Esophagus muscularis mucosa (tissue), 4 donors: Measurements from ENCODE around the gene KIF16B. TPM values are rescaled to one million over a fixed set of nuclear protein-coding genes. Genes with fewer than 3 reads are reported as not detected.

Source experiments
- DNase-seq: peaks from one replicate; pipeline ENCODE4 v3.0.0-alpha.2; 2017; ENCODE audit errors: extremely low spot score
- H3K27ac ChIP-seq, 4 donors: fragments of 200-600 bp; sonication (generic); replicated peaks in 1 of 4; 1 replicate in 3 of 4; 2 replicates in 1 of 4; pipeline ENCODE4 v1.5.1; 2016 to 2019; ENCODE audit warnings: mild to moderate bottlenecking in 1 of 4
- H3K27me3 ChIP-seq, 4 donors: fragments of 200-600 bp; sonication (generic); one replicate each; pipeline versions ENCODE4 v1.5.1 to v1.6.0; 2016 to 2019
- H3K36me3 ChIP-seq, 4 donors: fragments of 200-600 bp; sonication (generic); one replicate each; pipeline ENCODE4 v1.5.1; 2016 to 2019
- H3K4me1 ChIP-seq, 4 donors: fragments of 200-600 bp; sonication (generic); one replicate each; pipeline ENCODE4 v1.5.1; 2016 to 2019
- H3K4me3 ChIP-seq, 4 donors: fragments of 200-600 bp; sonication (generic); 1 replicate in 2 of 4; 2 replicates in 2 of 4; pipeline ENCODE4 v1.5.1; 2016 to 2019; ENCODE audit warnings: mild to moderate bottlenecking in 4 of 4, moderate library complexity in 1 of 4
- H3K9me3 ChIP-seq, 4 donors: fragments of 200-600 bp; sonication (generic); 1 replicate in 3 of 4; 2 replicates in 1 of 4; pipeline ENCODE4 v1.5.1; 2016 to 2019
- CTCF ChIP-seq, 3 experiments: fragments of 200-600 bp in 2 of 3; fragments of 450-650 bp in 1 of 3; sonication (generic) in 2 of 3; IDR thresholded peaks; one replicate each; pipeline ENCODE4 v1.5.1; 2017 to 2019; ENCODE audit warnings: antibody characterized with exemption in 3 of 3, mild to moderate bottlenecking in 2 of 3, moderate library complexity in 1 of 3
- EP300 ChIP-seq: sonication (generic); formaldehyde crosslinking; IDR thresholded peaks from one replicate; pipeline ENCODE4 v1.6.1; 2017; ENCODE audit warnings: antibody characterized with exemption
- POLR2A ChIP-seq: fragments of 450-650 bp; IDR thresholded peaks from one replicate; pipeline ENCODE4 v1.6.1; 2017; ENCODE audit warnings: antibody characterized with exemption, moderate library complexity, mild to moderate bottlenecking, low read depth
- POLR2AphosphoS5 ChIP-seq, 2 donors: sonication (generic); formaldehyde crosslinking; IDR thresholded peaks; one replicate each; pipeline ENCODE4 v1.6.1; 2017; ENCODE audit warnings: antibody characterized with exemption in 2 of 2
- WGBS: methylation state at CpG from one replicate; pipeline ENCODE4 v1.1.5; 2018; 5-methylcytosine and 5-hydroxymethylcytosine counted together
- intact Hi-C: fragments of 100-400 bp; cut with DNase I; formaldehyde crosslinking; loops from one replicate; pipeline ENCODE4 v1.15.1; 2023
- total RNA-seq, 4 donors: library from RNA; depleted of rRNA; stranded (reverse); fragments of >200 nt; gene quantifications; one replicate each; pipeline versions ENCODE4 v1.1.0 to v1.2.1, GENCODE V29; 2016

Gene KIF16B
- total RNA-seq, 4 donors from 2014 or later, result 15.4 to 21.1 (median 19.3) TPM

GRCh38 chr20:16410626-16411025 lies 162.6 kb downstream of the KIF16B start:
- Histone ChIP-seq H3K4me1 (no peaks in the 10 kb centered on the region), H3K36me3 (peaks cover 4 to 26% (median 8%) of the 10 kb centered on the region in 4 donors), H3K9me3 (peaks cover 0 to 10% (median 5%) of the 10 kb centered on the region in 4 donors), H3K27me3 (no peaks in the 10 kb centered on the region), H3K27ac (no peak overlapping the region), H3K4me3 (no peak overlapping the region)
- DNase-seq, result peak; percentile 12
- TF ChIP-seq CTCF (IDR thresholded peaks at IDR 0.05) (no peak), EP300 (no peak), POLR2AphosphoS5 (IDR thresholded peaks at IDR 0.05) (no peak), POLR2A (no peak)
- intact Hi-C loops, result no loop called here
- WGBS, result 100% methylated on average over 3 of the region's 3 CpGs

GRCh38 chr20:16408981-16409380 lies 164.3 kb downstream of the KIF16B start:
- peaks cover 0 to 10% (median 5%) of the 10 kb centered on the region in 4 donors for H3K9me3 ChIP-seq
- H3K4me1 ChIP-seq, result no peaks in the 10 kb centered on the region
- intact Hi-C loops, result no loop called here
- no peak for DNase-seq
- no peak for TF ChIP-seq POLR2A
- peaks cover 16 to 36% (median 17%) of the 10 kb centered on the region in 4 donors for H3K36me3 ChIP-seq
- WGBS, result 95% methylated on average over 1 of the region's 1 CpG
- H3K4me3 ChIP-seq, result no peak overlapping the region
- no peaks in the 10 kb centered on the region for H3K27me3 ChIP-seq
- H3K27ac ChIP-seq, result no peak overlapping the region

- WGBS, result 93% methylated on average over 5 of the region's 5 CpGs
- no peak overlapping the region for H3K4me3 ChIP-seq
- H3K4me1 ChIP-seq, result no peaks in the 10 kb centered on the region
- TF ChIP-seq CTCF (IDR thresholded peaks at IDR 0.05) (no peak), POLR2AphosphoS5 (IDR thresholded peaks at IDR 0.05) (no peak), EP300 (no peak)
- intact Hi-C loops, result no loop called here
- no peak overlapping the region for H3K27ac ChIP-seq
- DNase-seq, result peak; percentile 68
- H3K27me3 ChIP-seq, result no peaks in the 10 kb centered on the region
- H3K36me3 ChIP-seq, result peaks cover 16 to 46% (median 24%) of the 10 kb centered on the region in 4 donors
- H3K9me3 ChIP-seq, result peaks cover 0 to 10% (median 5%) of the 10 kb centered on the region in 4 donors
Measured at GRCh38 chr20:16407251-16408067, 165.8 kb downstream of the KIF16B start.

GRCh38 chr20:16405254-16405653 lies 168.0 kb downstream of the KIF16B start:
- no peak for TF ChIP-seq POLR2A
- no peak for TF ChIP-seq POLR2AphosphoS5 (IDR thresholded peaks at IDR 0.05)
- TF ChIP-seq CTCF (IDR thresholded peaks at IDR 0.05), result no peak
- no peak for TF ChIP-seq EP300
- H3K4me1 ChIP-seq, result no peaks in the 10 kb centered on the region
- H3K9me3 ChIP-seq, result no peaks in the 10 kb centered on the region
- H3K4me3 ChIP-seq, result no peak overlapping the region
- DNase-seq, result peak; percentile 79
- WGBS, result 95% methylated on average over 5 of the region's 6 CpGs
- H3K27me3 ChIP-seq, result no peaks in the 10 kb centered on the region
- H3K27ac ChIP-seq, result no peak overlapping the region
- H3K36me3 ChIP-seq, result peaks cover 16 to 44% (median 24%) of the 10 kb centered on the region in 4 donors
- intact Hi-C loops, result no loop called here

- Histone ChIP-seq H3K27me3 (no peaks in the 10 kb centered on the region), H3K27ac (no peak overlapping the region), H3K9me3 (no peaks in the 10 kb centered on the region), H3K4me1 (no peaks in the 10 kb centered on the region), H3K36me3 (peaks cover 16 to 48% (median 28%) of the 10 kb centered on the region in 4 donors), H3K4me3 (no peak overlapping the region)
- peak; percentile 68 for DNase-seq
- TF ChIP-seq CTCF (IDR thresholded peaks at IDR 0.05) (no peak), POLR2A (no peak), EP300 (no peak), POLR2AphosphoS5 (IDR thresholded peaks at IDR 0.05) (no peak)
- intact Hi-C loops, result no loop called here
- 91% methylated on average over 9 of the region's 9 CpGs for WGBS
Measured at GRCh38 chr20:16404640-16405039, 168.6 kb downstream of the KIF16B start.
